Tibial artery (tissue), 4 donors: ENCODE data around the gene P2RY1.

Experiments
- DNase-seq, 2 donors: peaks; one replicate each; pipeline ENCODE4 v3.0.0-alpha.2; 2019
- H3K27ac ChIP-seq, 2 donors: fragments of 200-600 bp; sonication (generic) in 1 of 2; 1 replicate in 1 of 2; 2 replicates in 1 of 2; pipeline ENCODE4 v1.5.1; 2018 to 2019; ENCODE audit warnings: mild to moderate bottlenecking in 1 of 2
- H3K27me3 ChIP-seq, 2 donors: fragments of 200-600 bp; sonication (generic) in 1 of 2; one replicate each; pipeline versions ENCODE4 v1.5.1 to v1.6.0; 2016 to 2019
- H3K36me3 ChIP-seq, 3 donors: fragments of 200-600 bp; sonication (generic) in 2 of 3; one replicate each; pipeline ENCODE4 v1.5.1; 2016 to 2019; ENCODE audit warnings: mild to moderate bottlenecking in 2 of 3
- H3K4me1 ChIP-seq, 4 donors: fragments of 200-600 bp; sonication (generic) in 2 of 4; 1 replicate in 3 of 4; 2 replicates in 1 of 4; pipeline ENCODE4 v1.5.1; 2016 to 2019
- H3K4me3 ChIP-seq, 2 donors: fragments of 200-600 bp; sonication (generic) in 1 of 2; 1 replicate in 1 of 2; 2 replicates in 1 of 2; pipeline ENCODE4 v1.5.1; 2018 to 2019; ENCODE audit warnings: mild to moderate bottlenecking in 2 of 2
- H3K9me3 ChIP-seq, 3 donors: fragments of 200-600 bp; sonication (generic) in 1 of 3; one replicate each; pipeline ENCODE4 v1.5.1; 2016 to 2019
- intact Hi-C: fragments of 100-400 bp; cut with DNase I; formaldehyde crosslinking; loops from one replicate; pipeline ENCODE4 v1.15.0; 2023; ENCODE audit warnings: low total_unique reads
- TF ChIP-seq, protein P1 (sequence below), 2 experiments: fragments of 200-600 bp in 1 of 2; fragments of 450-650 bp in 1 of 2; IDR thresholded peaks; one replicate each; pipeline ENCODE4 v1.5.1; 2017 to 2019; ENCODE audit warnings: antibody characterized with exemption in 2 of 2, mild to moderate bottlenecking in 1 of 2, moderate library complexity in 1 of 2

Gene P2RY1

GRCh38 chr3:152885076-152885475, 50.1 kb downstream of the P2RY1 start:
- H3K4me3 ChIP-seq, result no peak overlapping the region
- intact Hi-C loops, result no loop called here
- H3K27ac ChIP-seq, result no peak overlapping the region
- H3K9me3 ChIP-seq, result no peaks in the 10 kb centered on the region
- DNase-seq, result no peak
- TF ChIP-seq, protein P1, sequence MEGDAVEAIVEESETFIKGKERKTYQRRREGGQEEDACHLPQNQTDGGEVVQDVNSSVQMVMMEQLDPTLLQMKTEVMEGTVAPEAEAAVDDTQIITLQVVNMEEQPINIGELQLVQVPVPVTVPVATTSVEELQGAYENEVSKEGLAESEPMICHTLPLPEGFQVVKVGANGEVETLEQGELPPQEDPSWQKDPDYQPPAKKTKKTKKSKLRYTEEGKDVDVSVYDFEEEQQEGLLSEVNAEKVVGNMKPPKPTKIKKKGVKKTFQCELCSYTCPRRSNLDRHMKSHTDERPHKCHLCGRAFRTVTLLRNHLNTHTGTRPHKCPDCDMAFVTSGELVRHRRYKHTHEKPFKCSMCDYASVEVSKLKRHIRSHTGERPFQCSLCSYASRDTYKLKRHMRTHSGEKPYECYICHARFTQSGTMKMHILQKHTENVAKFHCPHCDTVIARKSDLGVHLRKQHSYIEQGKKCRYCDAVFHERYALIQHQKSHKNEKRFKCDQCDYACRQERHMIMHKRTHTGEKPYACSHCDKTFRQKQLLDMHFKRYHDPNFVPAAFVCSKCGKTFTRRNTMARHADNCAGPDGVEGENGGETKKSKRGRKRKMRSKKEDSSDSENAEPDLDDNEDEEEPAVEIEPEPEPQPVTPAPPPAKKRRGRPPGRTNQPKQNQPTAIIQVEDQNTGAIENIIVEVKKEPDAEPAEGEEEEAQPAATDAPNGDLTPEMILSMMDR (IDR thresholded peaks at IDR 0.05), result no peak
- H3K27me3 ChIP-seq, result no peaks in the 10 kb centered on the region
- no peaks in the 10 kb centered on the region for H3K4me1 ChIP-seq
- H3K36me3 ChIP-seq, result no peaks in the 10 kb centered on the region
